Activated T-helper 2 cell treated with anti-CD3 and anti-CD28 coated beads, Interferon-gamma antibody, Interleukin-2, Interleukin-4, amounts not matched to agents 10 μg/mL and 5 μg/mL and 100 μg/mL, durations not matched to agents 14 hours and 24 hours and 36 hours (primary cell): Measurements from ENCODE around the gene SMIM32. TPM values are rescaled to one million over a fixed set of nuclear protein-coding genes. Genes with fewer than 3 reads are reported as not detected.

Source experiments
- DNase-seq: peaks from one replicate; pipeline ENCODE4 v3.0.0; 2021; ENCODE audit warnings: low spot score
- H3K27ac Mint-ChIP-seq: one replicate; pipeline ENCODE4 v1.8.0; 2021; ENCODE audit warnings: mixed read lengths
- H3K27me3 Mint-ChIP-seq: one replicate; pipeline ENCODE4 v1.8.0; 2021; ENCODE audit warnings: low read depth, mixed read lengths
- H3K36me3 Mint-ChIP-seq: one replicate; pipeline ENCODE4 v1.8.0; 2021; ENCODE audit warnings: low read depth, mixed read lengths
- H3K4me1 Mint-ChIP-seq: one replicate; pipeline ENCODE4 v1.8.0; 2021; ENCODE audit warnings: low read depth, mixed read lengths
- H3K4me3 Mint-ChIP-seq: one replicate; pipeline ENCODE4 v1.8.0; 2021; ENCODE audit warnings: low read depth, mild to moderate bottlenecking, moderate library complexity, mixed read lengths
- H3K9me3 Mint-ChIP-seq: one replicate; pipeline ENCODE4 v1.8.0; 2021; ENCODE audit warnings: mixed read lengths
- intact Hi-C: fragments of 100-400 bp; cut with micrococcal nuclease; formaldehyde crosslinking; loops from one replicate; pipeline ENCODE4 v1.15.1; 2023
- total RNA-seq: library from RNA; stranded (reverse); gene quantifications from 2 replicates; pipeline ENCODE4 v1.2.3, GENCODE V29; 2022

SMIM32 gene
- total RNA-seq, 1 donor from 2014 or later = not detected

DNA sequence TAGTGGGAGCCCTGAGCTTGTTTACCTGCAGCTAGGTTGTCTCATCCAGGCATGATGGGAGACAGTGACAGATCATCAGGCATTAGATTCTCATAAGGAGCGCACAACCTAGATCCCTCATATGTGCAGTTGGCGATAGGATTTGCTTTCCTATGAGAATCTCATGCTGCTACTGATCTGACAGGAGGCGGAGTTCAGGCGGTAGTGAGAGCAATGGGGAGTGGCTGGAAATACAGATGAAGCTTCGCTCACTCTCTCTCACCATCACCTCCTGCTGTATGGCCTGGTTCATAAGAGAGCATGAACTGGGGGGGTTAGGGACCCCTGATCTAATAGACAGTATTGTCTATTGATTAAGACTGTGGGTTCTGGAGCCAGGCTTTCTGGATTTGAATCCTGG, 35.4 kb downstream of the SMIM32 start:
- H3K4me3 Mint-ChIP-seq = no peak overlapping the region
- H3K9me3 Mint-ChIP-seq = no peaks in the 10 kb centered on the region
- H3K27ac Mint-ChIP-seq = no peak overlapping the region
- H3K27me3 Mint-ChIP-seq = no peaks in the 10 kb centered on the region
- H3K36me3 Mint-ChIP-seq = peaks cover 29% of the 10 kb centered on the region
- peaks cover 2% of the 10 kb centered on the region for H3K4me1 Mint-ChIP-seq
- DNase-seq = no peak
- intact Hi-C loops = no loop called here

GRCh38 chr5:136155761-136156160, 37.2 kb downstream of the SMIM32 start:
- Mint-ChIP-seq H3K9me3 (no peaks in the 10 kb centered on the region), H3K4me3 (no peak overlapping the region), H3K36me3 (peaks cover 29% of the 10 kb centered on the region), H3K27ac (no peak overlapping the region), H3K27me3 (no peaks in the 10 kb centered on the region), H3K4me1 (peaks cover 5% of the 10 kb centered on the region)
- intact Hi-C loops = no loop called here
- DNase-seq = no peak

DNA sequence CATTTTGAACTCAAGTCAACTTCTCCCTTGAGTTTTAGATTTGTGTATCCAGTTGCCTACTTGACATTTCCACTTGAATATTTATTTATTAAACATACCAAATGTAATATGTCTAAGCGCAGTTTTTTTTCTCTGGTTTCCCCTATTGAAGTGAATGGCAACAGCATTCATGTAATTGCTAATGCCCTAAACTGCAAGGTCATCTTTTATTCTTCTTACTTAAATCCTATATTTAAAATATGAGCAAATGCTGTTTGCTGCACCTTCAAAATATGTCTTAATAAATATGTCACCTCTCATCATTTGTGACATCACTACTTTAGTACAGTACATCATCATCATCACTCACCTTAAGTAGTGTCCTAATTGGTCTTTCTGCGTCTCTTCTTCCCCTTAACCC, 37.9 kb downstream of the SMIM32 start:
- intact Hi-C loops = no loop called here
- H3K4me1 Mint-ChIP-seq = peaks cover 5% of the 10 kb centered on the region
- H3K9me3 Mint-ChIP-seq = no peaks in the 10 kb centered on the region
- H3K27me3 Mint-ChIP-seq = no peaks in the 10 kb centered on the region
- DNase-seq = no peak
- no peak overlapping the region for H3K27ac Mint-ChIP-seq
- peaks cover 27% of the 10 kb centered on the region for H3K36me3 Mint-ChIP-seq
- no peak overlapping the region for H3K4me3 Mint-ChIP-seq

- intact Hi-C loops = no loop called here
These were observed 39.3 kb downstream of the SMIM32 start for GRCh38 chr5:136153581-136154236.

DNA sequence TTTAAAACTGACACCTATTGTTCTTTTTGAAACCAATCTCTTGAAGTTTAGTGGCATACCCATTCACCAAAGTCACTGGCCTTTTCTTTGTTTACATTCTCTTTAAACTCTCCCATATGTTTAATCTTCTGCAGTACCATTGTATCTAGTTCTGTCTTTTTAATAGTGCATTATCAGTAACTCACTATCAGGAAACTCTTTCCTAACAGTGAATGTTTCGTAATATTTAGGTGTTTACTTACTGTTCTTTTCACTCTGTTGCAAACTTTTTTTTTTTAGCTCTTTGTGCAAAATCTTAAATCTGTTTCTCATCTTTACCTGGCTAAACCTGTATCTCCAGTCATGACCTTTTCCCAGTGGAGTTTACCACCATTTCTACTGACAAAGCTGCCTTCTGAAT, 43.1 kb downstream of the SMIM32 start:
- intact Hi-C loops = no loop called here
- DNase-seq = no peak
- H3K9me3 Mint-ChIP-seq = no peaks in the 10 kb centered on the region
- H3K4me1 Mint-ChIP-seq = peaks cover 4% of the 10 kb centered on the region
- H3K27ac Mint-ChIP-seq = no peak overlapping the region
- H3K27me3 Mint-ChIP-seq = peaks cover 5% of the 10 kb centered on the region
- peaks cover 15% of the 10 kb centered on the region for H3K36me3 Mint-ChIP-seq
- no peak overlapping the region for H3K4me3 Mint-ChIP-seq

More at GRCh38 chr5:136153581-136154236, 39.3 kb downstream of the SMIM32 start:
- no peak overlapping the region for H3K27ac Mint-ChIP-seq
- H3K4me1 Mint-ChIP-seq = peaks cover 5% of the 10 kb centered on the region
- H3K36me3 Mint-ChIP-seq = peaks cover 30% of the 10 kb centered on the region
- no peaks in the 10 kb centered on the region for H3K27me3 Mint-ChIP-seq
- H3K4me3 Mint-ChIP-seq = no peak overlapping the region
- no peak for DNase-seq
- no peaks in the 10 kb centered on the region for H3K9me3 Mint-ChIP-seq

GRCh38 chr5:136147632-136148031, 45.3 kb downstream of the SMIM32 start:
- no peak overlapping the region for H3K27ac Mint-ChIP-seq
- H3K4me1 Mint-ChIP-seq = peaks cover 4% of the 10 kb centered on the region
- H3K36me3 Mint-ChIP-seq = peaks cover 5% of the 10 kb centered on the region
- DNase-seq = no peak
- H3K4me3 Mint-ChIP-seq = no peak overlapping the region
- intact Hi-C loops = no loop called here
- no peaks in the 10 kb centered on the region for H3K9me3 Mint-ChIP-seq
- H3K27me3 Mint-ChIP-seq = peaks cover 5% of the 10 kb centered on the region

GRCh38 chr5:136146201-136146600, 46.8 kb downstream of the SMIM32 start:
- Mint-ChIP-seq H3K27ac (no peak overlapping the region), H3K9me3 (no peaks in the 10 kb centered on the region), H3K4me1 (peaks cover 1% of the 10 kb centered on the region), H3K4me3 (no peak overlapping the region), H3K36me3 (peaks cover 3% of the 10 kb centered on the region), H3K27me3 (peaks cover 5% of the 10 kb centered on the region)
- no peak for DNase-seq
- intact Hi-C loops = no loop called here

DNA sequence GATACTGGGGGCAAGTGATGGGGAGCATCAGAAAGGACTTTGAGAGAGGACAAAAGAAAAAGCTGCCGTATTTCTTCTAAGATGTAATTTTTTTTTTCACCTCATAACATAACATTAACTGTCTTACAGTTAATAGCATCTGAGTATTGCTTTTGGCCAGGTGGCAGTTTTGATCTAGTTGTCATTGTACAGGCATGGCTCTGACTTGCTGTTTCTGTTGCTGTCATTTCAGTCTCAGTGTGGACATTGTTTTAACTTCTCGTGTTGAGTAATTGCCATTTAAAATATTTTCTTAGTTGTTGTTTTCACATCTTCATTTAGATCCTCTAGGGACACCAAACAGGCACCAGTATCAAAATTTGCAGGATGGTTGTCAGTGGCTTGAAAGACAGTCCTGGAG, 47.9 kb downstream of the SMIM32 start:
- no peak overlapping the region for H3K27ac Mint-ChIP-seq
- peaks cover 5% of the 10 kb centered on the region for H3K27me3 Mint-ChIP-seq
- no peak overlapping the region for H3K4me3 Mint-ChIP-seq
- H3K9me3 Mint-ChIP-seq = no peaks in the 10 kb centered on the region
- DNase-seq = no peak
- H3K4me1 Mint-ChIP-seq = peaks cover 1% of the 10 kb centered on the region
- peaks cover 3% of the 10 kb centered on the region for H3K36me3 Mint-ChIP-seq
- intact Hi-C loops = no loop called here

DNA sequence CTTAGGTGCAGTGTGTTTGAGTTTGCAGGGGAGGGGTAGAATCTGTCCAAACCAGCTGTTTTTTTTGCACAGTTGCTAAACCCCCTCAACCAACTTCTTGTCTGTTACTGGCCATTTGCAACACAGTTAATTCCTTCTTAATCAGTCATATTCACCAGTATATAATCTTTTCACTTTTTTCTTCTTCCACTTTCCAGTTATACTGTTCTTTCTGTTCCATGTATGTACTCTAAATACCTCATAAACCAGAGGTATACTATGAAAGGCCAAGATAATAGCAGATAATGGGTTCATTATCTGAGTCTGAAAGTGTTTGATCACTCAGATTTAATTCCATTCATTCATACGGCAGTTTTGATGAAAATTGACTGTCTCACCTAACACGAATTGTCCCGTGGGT, 49.2 kb downstream of the SMIM32 start:
- H3K4me1 Mint-ChIP-seq = peaks cover 4% of the 10 kb centered on the region

GRCh38 chr5:136143312-136143711, 49.6 kb downstream of the SMIM32 start:
- no peak overlapping the region for H3K4me3 Mint-ChIP-seq
- H3K27ac Mint-ChIP-seq = no peak overlapping the region
- no peaks in the 10 kb centered on the region for H3K36me3 Mint-ChIP-seq
- intact Hi-C loops = no loop called here
- H3K4me1 Mint-ChIP-seq = peaks cover 4% of the 10 kb centered on the region
- DNase-seq = no peak
- peaks cover 5% of the 10 kb centered on the region for H3K27me3 Mint-ChIP-seq
- H3K9me3 Mint-ChIP-seq = no peaks in the 10 kb centered on the region

More for the DNA sequence above, 49.2 kb downstream of the SMIM32 start:
- no peaks in the 10 kb centered on the region for H3K36me3 Mint-ChIP-seq
- H3K27ac Mint-ChIP-seq = no peak overlapping the region
- intact Hi-C loops = no loop called here
- no peak overlapping the region for H3K4me3 Mint-ChIP-seq
- H3K9me3 Mint-ChIP-seq = no peaks in the 10 kb centered on the region
- peaks cover 5% of the 10 kb centered on the region for H3K27me3 Mint-ChIP-seq
- DNase-seq = no peak

DNA sequence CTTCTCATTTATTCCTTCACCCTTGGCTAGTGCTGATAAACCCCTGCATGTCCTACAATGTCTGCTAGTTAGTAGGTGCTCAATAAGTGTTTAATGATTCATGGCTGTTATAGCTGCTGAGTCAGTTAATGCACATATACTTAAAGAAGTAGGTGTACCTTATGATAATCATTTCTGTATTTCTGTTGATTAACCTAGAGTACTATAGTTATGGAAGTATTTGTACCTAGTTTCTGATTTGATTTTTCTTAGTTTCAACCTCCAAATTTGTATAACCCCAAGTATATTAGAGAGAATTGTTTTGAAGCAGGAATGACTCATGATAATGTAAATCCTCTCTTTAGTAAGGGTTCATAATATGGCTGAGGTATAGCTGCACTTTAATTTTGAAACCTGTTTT, 51.4 kb downstream of the SMIM32 start:
- peaks cover 6% of the 10 kb centered on the region for H3K4me1 Mint-ChIP-seq

More for the DNA sequence above, 51.4 kb downstream of the SMIM32 start:
- no peaks in the 10 kb centered on the region for H3K36me3 Mint-ChIP-seq
- H3K27me3 Mint-ChIP-seq = peaks cover 4% of the 10 kb centered on the region
- no peak overlapping the region for H3K4me3 Mint-ChIP-seq
- intact Hi-C loops = no loop called here
- no peak for DNase-seq
- H3K27ac Mint-ChIP-seq = no peak overlapping the region
- H3K9me3 Mint-ChIP-seq = no peaks in the 10 kb centered on the region
